Measurements from ENCODE around the gene SNRNP200. TPM values are rescaled to one million over a fixed set of nuclear protein-coding genes. Genes with fewer than 3 reads are reported as not detected.

Gene SNRNP200
- total RNA-seq, 3 donors from 2014 or later: 95.8 to 113 (median 106) TPM

GRCh38 chr2:96325041-96325883 is 19.9 kb upstream of the SNRNP200 start, which contains the start of gene ITPRIPL1:
Gene ITPRIPL1 (plus strand): TSS chr2:96325317. CDS start chr2:96325840, 523 bp downstream.
- intact Hi-C loops (cut with DNase I, micrococcal nuclease): no loop called here
- H3K36me3 ChIP-seq (ENCODE audit: low read depth): no peaks in the 10 kb centered on the region
- no peak within 1 kb of the TSS for H3K4me3 ChIP-seq
- H3K4me1 ChIP-seq (ENCODE audit: low read depth): peaks cover 16% of the 10 kb centered on the region
- no peaks in the 10 kb centered on the region for H3K9me3 ChIP-seq
- DNase-seq (peak in 2 of 3 donors; percentile 48 to 63), ATAC-seq (peak; percentile 54)
- TF ChIP-seq CTCF (IDR thresholded peaks at IDR 0.05): no peak

- H3K4me1 ChIP-seq (ENCODE audit: low read depth): peaks cover 16% of the 10 kb centered on the region
- H3K36me3 ChIP-seq (ENCODE audit: low read depth): no peaks in the 10 kb centered on the region
- ATAC-seq (no peak), DNase-seq (no peak)
- no peaks in the 10 kb centered on the region for H3K9me3 ChIP-seq
- no peak for TF ChIP-seq CTCF (IDR thresholded peaks at IDR 0.05)
- intact Hi-C loops (cut with DNase I, micrococcal nuclease): no loop called here
- H3K4me3 ChIP-seq: no peak overlapping the region
Measured at GRCh38 chr2:96324721-96325040, 19.3 kb upstream of the SNRNP200 start.

GRCh38 chr2:96323849-96324248 is 18.5 kb upstream of the SNRNP200 start:
- H3K4me3 ChIP-seq: no peak overlapping the region
- H3K36me3 ChIP-seq (ENCODE audit: low read depth): no peaks in the 10 kb centered on the region
- peaks cover 16% of the 10 kb centered on the region for H3K4me1 ChIP-seq (ENCODE audit: low read depth)
- no peak for TF ChIP-seq CTCF (IDR thresholded peaks at IDR 0.05)
- no peak for DNase-seq
- ATAC-seq: no peak
- H3K9me3 ChIP-seq: no peaks in the 10 kb centered on the region
- intact Hi-C loops (cut with DNase I, micrococcal nuclease): no loop called here

GRCh38 chr2:96320728-96321622 is 15.6 kb upstream of the SNRNP200 start:
- H3K4me1 ChIP-seq (ENCODE audit: low read depth): peaks cover 15% of the 10 kb centered on the region
- TF ChIP-seq CTCF (IDR thresholded peaks at IDR 0.05): no peak
- peak overlapping the region; percentile 22 for H3K4me3 ChIP-seq
- intact Hi-C loops (cut with DNase I, micrococcal nuclease): no loop called here
- ATAC-seq (peak; percentile 48), DNase-seq (peak; percentile 34 to 63 (median 51))
- no peaks in the 10 kb centered on the region for H3K9me3 ChIP-seq
- H3K36me3 ChIP-seq (ENCODE audit: low read depth): no peaks in the 10 kb centered on the region

- Histone ChIP-seq H3K4me1 (ENCODE audit: low read depth) (peaks cover 9% of the 10 kb centered on the region), H3K36me3 (ENCODE audit: low read depth) (no peaks in the 10 kb centered on the region), H3K9me3 (no peaks in the 10 kb centered on the region), H3K4me3 (no peak overlapping the region)
- TF ChIP-seq CTCF (IDR thresholded peaks at IDR 0.05): no peak
- intact Hi-C loops (cut with DNase I, micrococcal nuclease): no loop called here
- DNase-seq: no peak
- ATAC-seq: no peak
Measured at GRCh38 chr2:96320326-96320725, 15.0 kb upstream of the SNRNP200 start.

All from mucosa of descending colon (tissue), 3 donors.